ENCODE results near the gene RAB40A. TPM values are rescaled to one million over a fixed set of nuclear protein-coding genes. Genes with fewer than 3 reads are reported as not detected.
A peak's percentile ranks its signal among the peaks of the same experiment; 100 is the strongest.

The RAB40A gene
- total and polyA plus RNA-seq, 3 donors from 2014 or later: 5.3 to 37.9 (median 29.5) TPM

- Histone ChIP-seq H3K27ac (peak overlapping the region; percentile 70 to 79), H3K27me3 (no peaks in the 10 kb centered on the region), H3K36me3 (ENCODE audit: low read depth, missing control alignments) (no peaks in the 10 kb centered on the region), H3K4me1 (no peaks in the 10 kb centered on the region), H3K4me3 (peak overlapping the region in 1 of 2 donors; percentile 38), H3K9me3 (no peaks in the 10 kb centered on the region)
- no peak for TF ChIP-seq CTCF (IDR thresholded peaks at IDR 0.05)
- no peak for TF ChIP-seq POLR2A (IDR thresholded peaks at IDR 0.05)
- 38 to 46% methylated on average over 2 of the region's 2 CpGs for WGBS, 2 donors
- intact Hi-C loops (cut with DNase I; ENCODE audit: low total_unique reads): no loop called here
- no peak for DNase-seq
Measured at GRCh38 chrX:103517246-103517645, 2.0 kb downstream of the RAB40A start.

GRCh38 chrX:103513476-103514108, 5.7 kb downstream of the RAB40A start:
- H3K4me1 ChIP-seq: no peaks in the 10 kb centered on the region
- no peaks in the 10 kb centered on the region for H3K9me3 ChIP-seq
- TF ChIP-seq CTCF (IDR thresholded peaks at IDR 0.05) (no peak), POLR2A (IDR thresholded peaks at IDR 0.05) (no peak)
- 58 to 72% methylated on average over 4 of the region's 4 CpGs for WGBS, 2 donors
- H3K27ac ChIP-seq: no peak overlapping the region
- intact Hi-C loops (cut with DNase I; ENCODE audit: low total_unique reads): no loop called here
- no peak for DNase-seq
- H3K4me3 ChIP-seq: no peak overlapping the region
- no peaks in the 10 kb centered on the region for H3K36me3 ChIP-seq (ENCODE audit: low read depth, missing control alignments)
- no peaks in the 10 kb centered on the region for H3K27me3 ChIP-seq

- no peaks in the 10 kb centered on the region for H3K9me3 ChIP-seq
Measured at GRCh38 chrX:103513067-103513466, 6.2 kb downstream of the RAB40A start.

GRCh38 chrX:103510031-103510430, 9.3 kb downstream of the RAB40A start:
- H3K4me1 ChIP-seq: no peaks in the 10 kb centered on the region
- H3K27ac ChIP-seq: peak overlapping the region in 1 of 2 donors; percentile 60
- intact Hi-C loops (cut with DNase I; ENCODE audit: low total_unique reads): no loop called here
- TF ChIP-seq POLR2A (IDR thresholded peaks at IDR 0.05): no peak
- TF ChIP-seq CTCF (IDR thresholded peaks at IDR 0.05): no peak
- no peak overlapping the region for H3K4me3 ChIP-seq
- no peak for DNase-seq
- 62 to 68% methylated on average over 6 of the region's 6 CpGs for WGBS, 2 donors
- H3K36me3 ChIP-seq (ENCODE audit: low read depth, missing control alignments): no peaks in the 10 kb centered on the region
- H3K27me3 ChIP-seq: no peaks in the 10 kb centered on the region
- no peaks in the 10 kb centered on the region for H3K9me3 ChIP-seq

More at GRCh38 chrX:103513067-103513466, 6.2 kb downstream of the RAB40A start:
- intact Hi-C loops (cut with DNase I; ENCODE audit: low total_unique reads): no loop called here
- Histone ChIP-seq H3K27me3 (no peaks in the 10 kb centered on the region), H3K4me3 (no peak overlapping the region), H3K27ac (no peak overlapping the region), H3K4me1 (no peaks in the 10 kb centered on the region), H3K36me3 (ENCODE audit: low read depth, missing control alignments) (no peaks in the 10 kb centered on the region)
- DNase-seq: no peak
- 60 to 86% methylated on average over 5 of the region's 5 CpGs for whole genome bisulfite sequencing, 2 donors
- no peak for TF ChIP-seq POLR2A (IDR thresholded peaks at IDR 0.05)
- TF ChIP-seq CTCF (IDR thresholded peaks at IDR 0.05): no peak

- intact Hi-C loops (cut with DNase I; ENCODE audit: low total_unique reads): no loop called here
- no peaks in the 10 kb centered on the region for H3K4me1 ChIP-seq
- no peaks in the 10 kb centered on the region for H3K9me3 ChIP-seq
- no peaks in the 10 kb centered on the region for H3K27me3 ChIP-seq
- H3K4me3 ChIP-seq: no peak overlapping the region
- 43 to 52% methylated on average over 1 of the region's 1 CpG for WGBS, 2 donors
- TF ChIP-seq CTCF (IDR thresholded peaks at IDR 0.05) (no peak), POLR2A (IDR thresholded peaks at IDR 0.05) (no peak)
- DNase-seq: no peak
- H3K36me3 ChIP-seq (ENCODE audit: low read depth, missing control alignments): no peaks in the 10 kb centered on the region
- H3K27ac ChIP-seq: peak overlapping the region in 1 of 2 donors; percentile 75
Measured at GRCh38 chrX:103503853-103504207, 15.5 kb downstream of the RAB40A start.

Measured in testis (tissue), 3 donors.